HG03103 (cell line): ENCODE results near the gene BAHCC1.

Source experiments
- ATAC-seq: cut with Tn5 transposase; IDR thresholded peaks from one replicate; pipeline ENCODE4 v1.9.1; 2021; ENCODE audit warnings: low read depth; ENCODE audit not compliant: unreplicated experiment

The BAHCC1 gene

GRCh38 chr17:81456798-81457197, 61.5 kb downstream of the BAHCC1 start:
- no peak for ATAC-seq

DNA sequence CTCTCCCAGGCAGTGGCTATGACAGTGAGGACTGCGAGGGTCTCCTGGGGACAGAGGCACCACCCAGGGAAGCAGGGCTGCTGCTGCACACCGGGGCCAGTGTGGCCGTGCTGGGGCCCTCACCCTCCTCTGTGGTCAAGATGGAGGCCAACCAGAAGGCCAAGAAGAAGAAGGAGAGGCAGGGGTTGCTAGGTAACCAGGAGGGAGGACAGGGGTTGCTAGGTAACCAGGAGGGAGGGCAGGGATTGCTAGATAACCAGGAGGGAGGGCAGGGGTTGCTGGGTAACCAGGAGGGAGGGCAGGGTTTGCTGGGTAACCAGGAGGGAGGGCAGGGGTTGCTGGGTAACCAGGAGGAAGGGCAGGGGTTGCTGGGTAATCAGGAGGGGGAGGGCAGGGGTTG, 62.1 kb downstream of the BAHCC1 start:
- no peak for ATAC-seq

DNA sequence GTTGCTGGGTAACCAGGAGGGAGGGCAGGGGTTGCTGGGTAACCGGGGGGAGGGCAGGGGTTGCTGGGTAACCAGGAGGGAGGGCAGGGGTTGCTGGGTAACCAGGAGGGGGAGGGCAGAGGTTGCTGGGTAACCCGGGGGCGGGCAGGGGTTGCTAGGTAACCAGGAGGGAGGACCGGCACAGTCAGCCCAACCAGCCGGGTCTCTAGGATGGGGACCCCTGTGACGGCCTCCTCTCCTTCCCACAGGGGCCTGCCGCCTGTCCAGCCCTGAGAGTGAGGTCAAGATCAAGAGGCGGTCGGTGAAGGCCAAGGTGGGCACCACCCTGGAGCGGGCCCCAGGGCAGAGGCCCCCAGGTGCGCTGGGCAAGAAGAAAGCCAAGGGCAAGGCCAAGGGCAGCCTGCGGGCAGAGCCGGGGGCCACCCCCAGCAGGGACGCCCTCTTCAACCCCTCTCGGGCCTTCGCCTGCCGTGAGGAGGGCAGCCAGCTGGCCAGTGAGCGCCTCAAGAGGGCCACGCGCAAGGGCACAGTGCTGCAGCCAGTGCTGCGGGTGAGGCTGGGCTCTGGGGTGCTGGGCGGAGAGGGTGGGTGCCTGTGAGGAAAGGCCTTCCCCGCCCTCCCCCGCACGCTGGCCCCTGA, 62.8 kb downstream of the BAHCC1 start:
- ATAC-seq: no peak

DNA sequence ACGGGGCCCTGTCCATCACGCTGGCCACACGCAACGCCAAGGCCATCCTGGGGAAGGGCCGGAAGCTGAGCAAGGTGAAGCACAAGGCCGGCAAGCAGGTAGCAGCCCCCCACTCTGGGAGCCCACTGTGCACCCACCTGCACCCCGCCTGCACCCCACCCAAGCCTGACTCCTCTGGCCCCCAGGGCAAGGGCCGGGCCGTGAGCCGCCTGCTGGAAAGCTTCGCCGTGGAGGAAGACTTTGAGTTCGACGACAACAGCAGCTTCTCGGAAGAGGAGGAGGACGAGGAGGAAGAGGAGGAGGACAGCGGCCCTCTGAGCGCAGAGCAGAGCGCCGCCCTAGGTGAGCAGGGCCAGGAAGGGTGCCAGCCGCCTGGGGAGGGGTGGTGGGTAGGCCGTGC, 63.4 kb downstream of the BAHCC1 start:
- no peak for ATAC-seq

- no peak for ATAC-seq
Observed at GRCh38 chr17:81459224-81459623, 64.0 kb downstream of the BAHCC1 start.

DNA sequence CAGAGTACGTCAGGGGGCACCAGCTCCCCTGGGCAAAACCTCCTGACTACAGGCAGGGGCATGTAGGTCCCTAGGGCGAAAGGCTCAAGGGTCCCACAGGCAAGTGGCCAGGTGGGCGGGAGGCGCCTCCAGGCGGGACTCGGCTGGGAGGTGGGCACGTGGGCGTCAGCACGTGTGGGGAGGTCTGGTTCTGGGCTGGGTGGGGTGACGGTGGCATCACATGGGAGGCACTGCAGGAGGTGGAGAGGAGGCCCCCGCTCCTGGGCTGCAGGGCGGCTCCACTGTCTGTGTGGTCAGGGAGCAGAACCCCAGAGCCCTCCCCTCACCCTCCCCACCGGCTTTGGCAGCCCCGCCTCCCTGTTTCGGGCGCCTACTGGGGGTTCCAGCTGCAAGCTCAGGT, 64.6 kb downstream of the BAHCC1 start:
- ATAC-seq: no peak

- no peak for ATAC-seq
Observed at GRCh38 chr17:81460856-81461460, 65.7 kb downstream of the BAHCC1 start.

GRCh38 chr17:81461607-81462500, 66.6 kb downstream of the BAHCC1 start:
- no peak for ATAC-seq

- no peak for ATAC-seq
Observed at GRCh38 chr17:81462506-81463125, 67.4 kb downstream of the BAHCC1 start.

DNA sequence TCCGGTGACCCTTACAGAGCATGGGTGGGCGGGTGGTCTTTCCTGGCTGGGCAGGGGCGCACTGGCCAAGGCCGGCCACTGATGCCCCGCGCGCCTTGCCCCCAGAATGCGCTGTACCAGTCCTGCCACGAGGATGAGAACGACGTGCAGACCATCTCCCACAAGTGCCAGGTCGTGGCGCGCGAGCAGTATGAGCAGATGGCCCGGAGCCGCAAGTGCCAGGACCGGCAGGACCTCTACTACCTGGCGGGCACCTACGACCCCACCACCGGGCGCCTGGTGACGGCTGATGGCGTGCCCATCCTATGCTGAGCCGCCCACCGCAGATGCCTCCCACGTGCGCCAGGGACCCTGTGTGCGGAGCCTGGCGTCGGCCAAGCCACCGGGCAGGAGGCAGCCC, 68.2 kb downstream of the BAHCC1 start:
- ATAC-seq: no peak

- no peak for ATAC-seq
Observed at GRCh38 chr17:81464586-81464985, 69.3 kb downstream of the BAHCC1 start.

DNA sequence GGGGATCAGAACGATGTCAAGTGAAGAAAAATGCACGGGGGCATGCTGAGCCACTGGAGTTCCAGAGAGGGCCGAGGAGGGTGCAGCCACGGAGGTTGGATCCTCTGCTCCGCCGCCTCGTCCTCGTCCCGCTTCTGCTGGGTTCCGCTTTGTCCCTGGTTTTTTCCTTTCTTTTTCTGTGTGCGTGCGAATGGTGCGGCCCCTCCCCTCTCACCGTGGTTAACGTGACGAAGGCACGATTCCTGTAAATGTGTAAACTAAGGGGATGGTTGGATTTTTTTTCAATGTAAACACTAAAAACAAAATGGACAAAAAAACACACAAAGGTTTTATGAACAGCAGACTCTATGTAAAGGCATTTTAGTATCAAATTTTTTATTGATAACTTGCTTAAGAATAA, 70.7 kb downstream of the BAHCC1 start:
- no peak for ATAC-seq

DNA sequence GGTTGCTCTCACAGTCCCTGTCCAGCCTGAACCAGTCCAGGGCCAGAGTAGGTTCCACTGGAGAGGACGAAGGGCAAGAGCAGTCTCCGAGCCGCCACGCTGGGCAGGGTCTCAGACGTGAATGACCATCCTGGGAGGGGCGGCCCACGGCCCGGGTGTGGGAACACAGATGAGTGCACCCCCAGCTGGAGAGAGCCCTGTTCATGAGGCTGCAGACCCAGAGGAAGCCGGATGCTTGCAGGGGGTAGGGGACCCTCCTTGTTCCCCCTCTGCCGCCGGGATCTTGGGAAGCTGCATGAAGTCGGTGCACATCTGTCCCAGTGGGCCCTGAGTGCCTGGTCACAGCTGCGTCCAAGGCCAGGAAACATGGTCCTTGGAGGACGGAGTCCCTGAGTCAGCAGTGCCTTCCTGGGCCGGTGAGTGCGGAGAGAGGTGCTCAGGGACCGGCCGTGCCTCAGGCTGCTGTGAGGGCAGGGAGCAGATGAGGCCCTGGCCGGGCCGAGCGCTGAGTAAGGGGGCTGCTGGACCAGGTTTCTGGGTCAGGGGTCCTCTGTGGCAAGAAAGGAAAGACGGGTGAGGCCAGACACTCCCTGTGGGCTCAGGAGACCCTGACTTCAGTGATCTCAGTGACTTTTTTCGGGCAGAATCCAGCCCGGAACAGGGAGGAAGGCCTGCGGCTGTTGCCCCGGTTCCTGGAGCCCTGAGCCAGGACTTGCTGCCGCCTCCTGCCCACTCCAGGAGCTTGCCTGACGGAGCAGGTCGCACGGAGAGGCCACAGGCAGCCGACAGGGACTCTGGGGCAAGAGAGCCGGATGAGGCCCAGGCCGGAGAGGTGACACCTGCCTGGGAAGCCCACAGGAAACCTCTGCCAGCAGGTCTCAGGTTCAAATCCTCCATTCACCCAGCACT, 71.6 kb downstream of the BAHCC1 start:
- ATAC-seq: no peak

DNA sequence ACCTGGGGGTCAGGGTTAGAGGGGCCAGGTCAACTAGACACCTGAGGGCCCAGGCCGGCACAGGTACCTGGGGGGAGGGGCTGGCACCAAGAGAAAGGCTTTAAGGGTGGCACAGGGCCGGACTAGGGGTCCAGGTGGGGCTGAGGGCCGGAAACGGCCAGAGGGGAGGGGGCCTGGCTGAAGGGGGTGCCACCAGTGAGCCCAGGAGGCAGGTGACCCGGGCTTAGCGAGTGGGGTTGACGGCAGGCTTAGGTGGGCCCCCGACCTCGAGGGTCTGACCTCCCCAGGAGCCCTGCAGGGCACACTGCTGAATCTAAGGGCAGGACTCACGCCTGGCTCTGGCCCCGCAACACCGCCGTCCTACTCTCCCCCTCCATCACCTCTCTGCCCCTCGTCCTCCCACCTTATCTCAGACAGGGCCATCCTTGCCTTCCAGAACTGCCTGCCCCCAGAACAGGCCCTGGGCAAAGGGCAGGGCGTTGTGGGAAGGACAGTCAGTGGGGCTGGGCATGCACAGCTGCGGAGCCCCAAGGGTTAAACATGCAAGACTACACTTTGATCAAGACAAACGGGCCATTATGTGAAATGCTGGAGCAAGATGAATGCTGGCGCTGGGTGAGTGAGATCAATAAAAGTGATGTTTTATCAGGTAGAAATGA, 73.0 kb downstream of the BAHCC1 start:
- ATAC-seq: no peak

GRCh38 chr17:81468770-81469121, 73.5 kb downstream of the BAHCC1 start:
- no peak for ATAC-seq

DNA sequence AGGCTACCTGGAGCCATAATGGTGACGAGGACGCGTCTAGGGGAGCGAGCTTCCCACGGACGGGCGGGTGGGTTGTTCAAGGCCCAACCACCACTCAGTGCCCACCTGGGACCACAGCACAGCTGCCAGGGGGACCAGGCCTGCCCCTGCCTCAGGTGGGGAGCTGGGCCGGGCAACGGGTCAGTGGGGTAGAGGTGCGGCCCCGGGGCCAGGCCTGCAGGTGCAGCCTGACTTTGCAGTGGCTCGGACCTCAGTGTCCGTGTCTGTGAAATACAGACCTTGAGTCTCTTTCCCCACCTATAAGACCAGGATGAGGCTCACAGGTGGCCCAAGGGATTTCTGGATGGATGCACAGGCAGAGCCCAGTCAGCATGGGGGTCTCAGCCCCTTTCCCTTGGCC, 74.0 kb downstream of the BAHCC1 start:
- no peak for ATAC-seq

DNA sequence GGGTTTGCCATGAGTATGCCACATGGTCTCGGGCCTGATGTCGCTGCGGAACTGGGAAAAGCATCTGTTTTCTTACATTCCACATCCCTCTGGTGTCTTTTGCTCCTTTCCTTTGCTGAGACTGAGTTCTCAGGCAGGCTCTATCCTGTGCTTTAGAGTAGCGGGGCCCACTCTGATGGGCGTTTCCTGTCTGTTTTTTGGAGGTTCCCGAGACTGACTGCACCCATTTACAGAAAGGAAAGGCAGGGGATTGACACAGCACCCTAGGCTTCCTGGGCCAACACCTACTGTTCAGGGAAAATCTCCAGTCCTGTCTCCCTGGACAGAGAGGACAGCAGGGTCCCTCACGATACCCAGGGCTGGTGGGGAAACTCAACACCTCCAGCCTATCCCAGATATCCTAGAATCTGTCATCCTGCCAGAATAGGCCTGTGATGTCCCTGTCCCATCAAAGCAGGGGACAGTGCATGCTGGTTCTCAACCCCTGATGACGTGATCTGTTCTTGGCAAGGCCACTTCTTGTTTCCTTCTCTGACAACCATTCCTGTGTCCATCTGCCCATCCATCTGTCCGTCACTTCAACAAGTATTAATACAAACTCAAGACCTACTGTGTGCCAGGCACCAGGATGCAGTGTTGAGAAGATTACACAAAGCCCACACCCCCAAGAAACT, 75.2 kb downstream of the BAHCC1 start:
- ATAC-seq: no peak

GRCh38 chr17:81470944-81471817, 75.9 kb downstream of the BAHCC1 start:
- ATAC-seq: no peak
